ENCODE measurements around the gene ZNHIT3. TPM values are rescaled to one million over a fixed set of nuclear protein-coding genes. Genes with fewer than 3 reads are reported as not detected.

ZNHIT3 gene
- total and polyA plus RNA-seq, 2 of the 13 experiments (the other 11 are each of a cell fraction or from before 2014, with no cell fraction given), result 66.6 to 77.4 TPM

DNA sequence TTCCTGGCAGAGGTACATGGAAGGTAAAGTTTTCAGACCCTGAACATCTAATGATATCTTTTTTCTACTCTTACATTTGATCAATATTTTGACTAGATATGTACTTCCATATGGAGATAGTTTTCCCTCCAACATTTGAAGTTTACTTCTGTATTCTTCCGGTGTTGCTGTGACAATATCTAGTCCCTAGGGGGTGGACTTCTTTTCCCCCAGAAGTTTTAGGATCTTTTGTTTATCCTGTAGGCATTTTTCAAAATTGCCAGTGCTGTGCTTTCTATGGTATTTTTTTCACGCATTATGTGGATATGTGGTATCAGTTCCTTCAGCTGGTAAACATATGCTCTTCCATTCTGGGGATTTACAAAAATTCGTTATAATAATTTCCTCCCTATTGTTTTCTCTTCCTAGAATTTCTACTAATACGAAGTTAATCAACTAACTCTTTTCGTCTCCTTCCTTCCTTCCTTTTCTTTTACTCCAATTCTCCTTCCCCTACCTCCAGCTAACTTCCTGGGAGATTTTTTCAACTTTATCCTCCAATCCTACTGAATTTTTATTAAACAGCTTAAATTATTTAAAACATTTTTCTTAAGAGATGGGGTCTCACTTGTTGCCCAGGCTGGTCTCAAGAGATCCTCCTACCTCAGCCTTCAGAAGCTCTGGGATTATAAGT is 26.1 kb upstream of the ZNHIT3 start:
- Histone ChIP-seq H3K9me3 (ENCODE audit: low read length) (no peaks in the 10 kb centered on the region), H3K4me3 (replicated peaks in 1 of 3; ENCODE audit: insufficient read depth in 1 of 3, low read depth in 2 of 3, low read length in 3 of 3) (no peak overlapping the region), H4K20me1 (ENCODE audit: insufficient read depth, low read length) (no peaks in the 10 kb centered on the region), H3K27ac (ENCODE audit: extremely low read length, insufficient read depth, low read length) (no peak overlapping the region), H3K79me2 (ENCODE audit: insufficient read depth, low read length) (no peaks in the 10 kb centered on the region), H3K9ac (ENCODE audit: insufficient read depth, low read depth, low read length) (no peak overlapping the region), H2AFZ (ENCODE audit: low read length) (no peak overlapping the region), H3K4me2 (ENCODE audit: low read depth, low read length) (no peak overlapping the region), H3K36me3 (replicated peaks in 1 of 2; ENCODE audit: control insufficient read depth in 1 of 2, insufficient read depth in 2 of 2, low read length in 2 of 2) (no peaks in the 10 kb centered on the region), H3K27me3 (ENCODE audit: control insufficient read depth in 1 of 2, insufficient read depth in 2 of 2, low read length in 2 of 2) (peaks cover 2 to 15% of the 10 kb centered on the region in 2 experiments; a peak in 2 of 5 replicates), H3K4me1 (ENCODE audit: insufficient read depth, low read length) (no peaks in the 10 kb centered on the region)
- 2% methylated on average over 5 of the region's 5 CpGs for WGBS (ENCODE audit: low lambda C conversion rate)
- ATAC-seq (no peak), FAIRE-seq (no peak), DNase-seq (ENCODE audit: low spot score) (no peak)
- in situ Hi-C loops (cut with HindIII; ENCODE audit: extremely low pct_ligation_motif_present, low pct_unique_long_range_greater_than_20kb), result no loop called here
- BruUV-seq (replicated peaks), result no TSS peak
- intact Hi-C loops (cut with micrococcal nuclease; ENCODE audit: unreplicated experiment), result no loop called here
- ChIA-PET POLR2A (no interaction called here), CTCF (ENCODE audit: low intra/inter-chr PET ratio, low total read pairs) (no interaction called here)
- TF ChIP-seq ZNF543 (CRISPR knock-in tag; IDR thresholded peaks at IDR 0.05) (no peak), ZNF574 (CRISPR knock-in tag; IDR thresholded peaks at IDR 0.05) (no peak), PPARG (CRISPR knock-in tag; conservative IDR thresholded peaks at IDR 0.05) (no peak), ZNF331 (CRISPR knock-in tag; IDR thresholded peaks at IDR 0.05) (no peak), TRAFD1 (CRISPR knock-in tag; IDR thresholded peaks at IDR 0.05; ENCODE audit: borderline replicate concordance) (no peak), ZNF546 (CRISPR knock-in tag; conservative IDR thresholded peaks at IDR 0.05) (no peak), NRL (CRISPR knock-in tag; IDR thresholded peaks at IDR 0.05; ENCODE audit: borderline replicate concordance) (no peak), ZFP1 (CRISPR knock-in tag; IDR thresholded peaks at IDR 0.05) (no peak), ZNF225 (CRISPR knock-in tag; IDR thresholded peaks at IDR 0.05) (no peak)
- TF ChIP-seq, protein P1, sequence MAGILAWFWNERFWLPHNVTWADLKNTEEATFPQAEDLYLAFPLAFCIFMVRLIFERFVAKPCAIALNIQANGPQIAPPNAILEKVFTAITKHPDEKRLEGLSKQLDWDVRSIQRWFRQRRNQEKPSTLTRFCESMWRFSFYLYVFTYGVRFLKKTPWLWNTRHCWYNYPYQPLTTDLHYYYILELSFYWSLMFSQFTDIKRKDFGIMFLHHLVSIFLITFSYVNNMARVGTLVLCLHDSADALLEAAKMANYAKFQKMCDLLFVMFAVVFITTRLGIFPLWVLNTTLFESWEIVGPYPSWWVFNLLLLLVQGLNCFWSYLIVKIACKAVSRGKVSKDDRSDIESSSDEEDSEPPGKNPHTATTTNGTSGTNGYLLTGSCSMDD (CRISPR knock-in tag; IDR thresholded peaks at IDR 0.05), result no peak
- TF ChIP-seq, protein P2, sequence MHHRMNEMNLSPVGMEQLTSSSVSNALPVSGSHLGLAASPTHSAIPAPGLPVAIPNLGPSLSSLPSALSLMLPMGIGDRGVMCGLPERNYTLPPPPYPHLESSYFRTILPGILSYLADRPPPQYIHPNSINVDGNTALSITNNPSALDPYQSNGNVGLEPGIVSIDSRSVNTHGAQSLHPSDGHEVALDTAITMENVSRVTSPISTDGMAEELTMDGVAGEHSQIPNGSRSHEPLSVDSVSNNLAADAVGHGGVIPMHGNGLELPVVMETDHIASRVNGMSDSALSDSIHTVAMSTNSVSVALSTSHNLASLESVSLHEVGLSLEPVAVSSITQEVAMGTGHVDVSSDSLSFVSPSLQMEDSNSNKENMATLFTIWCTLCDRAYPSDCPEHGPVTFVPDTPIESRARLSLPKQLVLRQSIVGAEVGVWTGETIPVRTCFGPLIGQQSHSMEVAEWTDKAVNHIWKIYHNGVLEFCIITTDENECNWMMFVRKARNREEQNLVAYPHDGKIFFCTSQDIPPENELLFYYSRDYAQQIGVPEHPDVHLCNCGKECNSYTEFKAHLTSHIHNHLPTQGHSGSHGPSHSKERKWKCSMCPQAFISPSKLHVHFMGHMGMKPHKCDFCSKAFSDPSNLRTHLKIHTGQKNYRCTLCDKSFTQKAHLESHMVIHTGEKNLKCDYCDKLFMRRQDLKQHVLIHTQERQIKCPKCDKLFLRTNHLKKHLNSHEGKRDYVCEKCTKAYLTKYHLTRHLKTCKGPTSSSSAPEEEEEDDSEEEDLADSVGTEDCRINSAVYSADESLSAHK (CRISPR knock-in tag; IDR thresholded peaks at IDR 0.05; ENCODE audit: borderline replicate concordance), result no peak
- TF ChIP-seq, protein P3, sequence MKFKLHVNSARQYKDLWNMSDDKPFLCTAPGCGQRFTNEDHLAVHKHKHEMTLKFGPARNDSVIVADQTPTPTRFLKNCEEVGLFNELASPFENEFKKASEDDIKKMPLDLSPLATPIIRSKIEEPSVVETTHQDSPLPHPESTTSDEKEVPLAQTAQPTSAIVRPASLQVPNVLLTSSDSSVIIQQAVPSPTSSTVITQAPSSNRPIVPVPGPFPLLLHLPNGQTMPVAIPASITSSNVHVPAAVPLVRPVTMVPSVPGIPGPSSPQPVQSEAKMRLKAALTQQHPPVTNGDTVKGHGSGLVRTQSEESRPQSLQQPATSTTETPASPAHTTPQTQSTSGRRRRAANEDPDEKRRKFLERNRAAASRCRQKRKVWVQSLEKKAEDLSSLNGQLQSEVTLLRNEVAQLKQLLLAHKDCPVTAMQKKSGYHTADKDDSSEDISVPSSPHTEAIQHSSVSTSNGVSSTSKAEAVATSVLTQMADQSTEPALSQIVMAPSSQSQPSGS (CRISPR knock-in tag; IDR thresholded peaks at IDR 0.05), result no peak
